Embryonic facial prominence (tissue), 1 donor: ENCODE measurements around the gene COPG2.
A peak's percentile ranks its signal among the peaks of the same experiment; 100 is the strongest.

Experiments
- DNase-seq: peaks from one replicate; pipeline ENCODE4 v3.0.0-alpha.2; 2016; ENCODE audit errors: extremely low spot score

Gene COPG2

GRCh38 chr7:130475776-130476175 is 192.8 kb downstream of the COPG2 start:
- DNase-seq: no peak

GRCh38 chr7:130473876-130474275 is 194.7 kb downstream of the COPG2 start:
- no peak for DNase-seq

GRCh38 chr7:130473289-130473688 is 195.3 kb downstream of the COPG2 start:
- peak; percentile 4 for DNase-seq

GRCh38 chr7:130471974-130472373 is 196.6 kb downstream of the COPG2 start:
- DNase-seq: no peak

GRCh38 chr7:130468612-130469011 is 199.9 kb downstream of the COPG2 start:
- DNase-seq: no peak

- DNase-seq: no peak
Observed at GRCh38 chr7:130463553-130464434, 204.8 kb downstream of the COPG2 start.

- no peak for DNase-seq
Observed at GRCh38 chr7:130461272-130461671, 207.3 kb downstream of the COPG2 start.

GRCh38 chr7:130458257-130458656 is 210.3 kb downstream of the COPG2 start:
- no peak for DNase-seq
